Astrocyte (in vitro differentiated cells and primary cell): ENCODE measurements around the gene KIZ. TPM values are rescaled to one million over a fixed set of nuclear protein-coding genes. Genes with fewer than 3 reads are reported as not detected.

ENCODE experiments used
- DNase-seq: peaks from one replicate; pipeline ENCODE4 v3.0.0-alpha.2; 2010; ENCODE audit warnings: low read depth
- FAIRE-seq: peaks from 2 replicates; lab custom pipeline; 2011; peaks lifted over from hg19 to GRCh38; lab: Jason Lieb, UNC
- H2AFZ ChIP-seq: 2 replicates; pipeline ENCODE4 v1.6.0; 2012; ENCODE audit warnings: low read depth, low read length, inconsistent platforms
- H3K27ac ChIP-seq: 2 replicates; pipeline ENCODE4 v1.5.1; 2011; ENCODE audit warnings: low read depth, low read length, inconsistent platforms
- H3K27me3 ChIP-seq: 2 replicates; pipeline ENCODE4 v1.6.0; 2011; ENCODE audit warnings: low read length, inconsistent platforms; ENCODE audit not compliant: insufficient read depth
- H3K36me3 ChIP-seq: 2 replicates; pipeline ENCODE4 v1.5.1; 2011; ENCODE audit warnings: low read length, inconsistent platforms; ENCODE audit not compliant: insufficient read depth
- H3K4me1 ChIP-seq: 2 replicates; pipeline ENCODE4 v1.5.1; 2011; ENCODE audit warnings: low read length, inconsistent platforms; ENCODE audit not compliant: insufficient read depth
- H3K4me2 ChIP-seq: 2 replicates; pipeline ENCODE4 v1.6.0; 2012; ENCODE audit warnings: low read length, inconsistent platforms
- H3K4me3 ChIP-seq: 2 replicates; pipeline ENCODE4 v1.5.1; 2011; ENCODE audit warnings: low read depth, mild to moderate bottlenecking, low read length, inconsistent platforms; ENCODE audit not compliant: insufficient read depth
- H3K79me2 ChIP-seq: 2 replicates; pipeline ENCODE4 v1.6.0; 2012; ENCODE audit warnings: mild to moderate bottlenecking, low read length, inconsistent platforms; ENCODE audit not compliant: insufficient read depth
- H3K9ac ChIP-seq: 2 replicates; pipeline ENCODE4 v1.6.0; 2012; ENCODE audit warnings: mild to moderate bottlenecking, low read length, inconsistent platforms
- H3K9me3 ChIP-seq: 2 replicates; pipeline ENCODE4 v1.5.1; 2012; ENCODE audit warnings: low read depth, mild to moderate bottlenecking, low read length, inconsistent platforms; ENCODE audit not compliant: insufficient read depth
- H4K20me1 ChIP-seq: 2 replicates; pipeline ENCODE4 v1.6.0; 2012; ENCODE audit warnings: low read length, inconsistent platforms; ENCODE audit not compliant: insufficient read depth
- H3K27ac Mint-ChIP-seq: one replicate; pipeline ENCODE4 v1.8.0; 2021; ENCODE audit warnings: mild to moderate bottlenecking, mixed read lengths; ENCODE audit not compliant: unreplicated experiment
- H3K27me3 Mint-ChIP-seq: one replicate; pipeline ENCODE4 v1.8.0; 2021; ENCODE audit warnings: low read depth, mixed read lengths; ENCODE audit not compliant: unreplicated experiment
- H3K36me3 Mint-ChIP-seq: one replicate; pipeline ENCODE4 v1.8.0; 2021; ENCODE audit warnings: low read depth, mixed read lengths; ENCODE audit not compliant: unreplicated experiment
- H3K4me1 Mint-ChIP-seq: one replicate; pipeline ENCODE4 v1.8.0; 2021; ENCODE audit warnings: low read depth, mixed read lengths; ENCODE audit not compliant: unreplicated experiment
- H3K4me3 Mint-ChIP-seq: one replicate; pipeline ENCODE4 v1.8.0; 2021; ENCODE audit warnings: mild to moderate bottlenecking, moderate library complexity, mixed read lengths; ENCODE audit not compliant: unreplicated experiment
- H3K9me3 Mint-ChIP-seq: one replicate; pipeline ENCODE4 v1.8.0; 2021; ENCODE audit warnings: mild to moderate bottlenecking, mixed read lengths; ENCODE audit not compliant: unreplicated experiment
- EZH2 ChIP-seq: IDR thresholded peaks from 2 replicates; pipeline ENCODE4 v1.6.1; 2012; ENCODE audit warnings: mild to moderate bottlenecking, low read length, inconsistent platforms; ENCODE audit not compliant: insufficient read depth
- total RNA-seq: library from RNA; stranded (reverse); gene quantifications from 2 replicates; pipeline ENCODE4 v1.2.1, GENCODE V29; 2021
- TF ChIP-seq, protein P1 (sequence below): IDR thresholded peaks from 2 replicates; pipeline ENCODE4 v1.5.1; 2011; ENCODE audit warnings: low read depth, mild to moderate bottlenecking, inconsistent platforms, low read length, moderate library complexity; ENCODE audit not compliant: insufficient read depth

The KIZ gene
- total RNA-seq, 1 donor from 2014 or later: 9.7 TPM

DNA sequence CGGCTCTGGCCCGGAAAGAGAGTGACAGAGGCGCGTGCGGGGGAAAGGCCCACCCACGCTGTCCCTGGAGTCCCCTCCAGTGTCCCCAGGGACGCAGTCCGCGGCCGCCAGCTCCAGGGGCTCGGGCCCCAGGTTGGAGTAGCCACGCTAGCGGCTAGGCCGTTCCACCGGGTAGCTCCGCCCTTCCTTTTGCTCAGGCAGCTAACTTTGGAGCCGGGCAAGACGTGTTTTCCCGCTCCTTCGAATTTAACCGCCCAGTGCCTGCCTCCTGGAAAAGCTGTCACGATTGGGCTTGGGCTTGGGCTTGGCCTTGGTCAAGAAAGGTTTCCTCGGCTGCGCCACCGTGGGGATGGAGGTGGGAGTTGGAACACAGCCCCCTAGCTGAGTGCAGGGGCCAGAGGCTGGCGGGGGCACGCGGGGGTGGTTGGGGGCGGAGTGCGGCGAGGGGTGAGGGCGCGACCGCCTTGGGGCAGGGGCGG, 24.4 kb upstream of the KIZ start:
- H3K4me3 Mint-ChIP-seq: no peak overlapping the region

DNA sequence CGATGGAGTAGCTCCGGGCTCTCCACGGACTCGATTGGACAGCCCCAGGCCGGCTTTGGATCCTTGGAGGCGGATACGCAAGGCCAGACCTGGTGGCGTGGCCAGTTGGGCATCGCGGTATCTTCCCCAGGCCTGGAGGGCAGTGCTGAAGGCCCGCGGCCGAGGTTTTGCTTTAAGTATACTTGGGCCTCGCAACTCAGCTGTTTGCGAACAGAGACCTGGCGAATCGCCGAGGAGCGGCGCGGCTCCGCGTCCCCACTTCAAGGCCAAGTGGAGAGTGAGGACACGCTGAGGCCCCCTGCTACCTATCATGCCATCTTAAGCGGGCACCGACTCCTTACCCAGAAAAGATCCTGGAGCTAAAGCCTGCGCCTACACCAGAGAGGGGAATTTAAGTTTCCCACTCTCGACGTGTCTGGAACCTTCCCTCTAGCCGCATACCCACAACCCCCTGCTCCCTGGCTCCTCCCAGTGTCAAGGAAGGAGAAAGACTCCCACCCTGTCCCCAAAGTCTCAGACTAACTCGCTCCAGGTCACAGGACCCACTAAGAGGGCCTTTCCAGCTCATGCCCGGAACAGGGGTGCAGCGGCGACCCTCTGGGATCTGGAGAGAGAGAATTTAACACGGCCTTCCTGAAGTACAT, 23.8 kb upstream of the KIZ start:
- FAIRE-seq (no peak), DNase-seq (no peak)
- H3K4me1 Mint-ChIP-seq: no peaks in the 10 kb centered on the region
- peaks cover 93% of the 10 kb centered on the region for H3K27me3 ChIP-seq
- no peak overlapping the region for H3K4me3 ChIP-seq
- no peaks in the 10 kb centered on the region for H3K9me3 ChIP-seq
- H3K4me1 ChIP-seq: peaks cover 4% of the 10 kb centered on the region
- H3K36me3 ChIP-seq: no peaks in the 10 kb centered on the region
- no peak overlapping the region for H3K4me2 ChIP-seq
- H3K9ac ChIP-seq: no peak overlapping the region
- H3K79me2 ChIP-seq: no peaks in the 10 kb centered on the region
- no peaks in the 10 kb centered on the region for H3K36me3 Mint-ChIP-seq
- H2AFZ ChIP-seq: peak overlapping the region; percentile 17
- peaks cover 83% of the 10 kb centered on the region for H3K27me3 Mint-ChIP-seq
- peak overlapping the region; percentile 66 for H3K4me3 Mint-ChIP-seq
- peaks cover 3% of the 10 kb centered on the region for H3K9me3 Mint-ChIP-seq
- no peak overlapping the region for H3K27ac ChIP-seq
- no peak overlapping the region for H3K27ac Mint-ChIP-seq
- no peaks in the 10 kb centered on the region for H4K20me1 ChIP-seq
- TF ChIP-seq EZH2: no peak
- TF ChIP-seq, protein P1, sequence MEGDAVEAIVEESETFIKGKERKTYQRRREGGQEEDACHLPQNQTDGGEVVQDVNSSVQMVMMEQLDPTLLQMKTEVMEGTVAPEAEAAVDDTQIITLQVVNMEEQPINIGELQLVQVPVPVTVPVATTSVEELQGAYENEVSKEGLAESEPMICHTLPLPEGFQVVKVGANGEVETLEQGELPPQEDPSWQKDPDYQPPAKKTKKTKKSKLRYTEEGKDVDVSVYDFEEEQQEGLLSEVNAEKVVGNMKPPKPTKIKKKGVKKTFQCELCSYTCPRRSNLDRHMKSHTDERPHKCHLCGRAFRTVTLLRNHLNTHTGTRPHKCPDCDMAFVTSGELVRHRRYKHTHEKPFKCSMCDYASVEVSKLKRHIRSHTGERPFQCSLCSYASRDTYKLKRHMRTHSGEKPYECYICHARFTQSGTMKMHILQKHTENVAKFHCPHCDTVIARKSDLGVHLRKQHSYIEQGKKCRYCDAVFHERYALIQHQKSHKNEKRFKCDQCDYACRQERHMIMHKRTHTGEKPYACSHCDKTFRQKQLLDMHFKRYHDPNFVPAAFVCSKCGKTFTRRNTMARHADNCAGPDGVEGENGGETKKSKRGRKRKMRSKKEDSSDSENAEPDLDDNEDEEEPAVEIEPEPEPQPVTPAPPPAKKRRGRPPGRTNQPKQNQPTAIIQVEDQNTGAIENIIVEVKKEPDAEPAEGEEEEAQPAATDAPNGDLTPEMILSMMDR: no peak

More for the DNA sequence above, 24.4 kb upstream of the KIZ start:
- peak overlapping the region; percentile 77 for H3K4me2 ChIP-seq
- no peaks in the 10 kb centered on the region for H3K36me3 ChIP-seq
- peaks cover 4% of the 10 kb centered on the region for H3K4me1 ChIP-seq
- Mint-ChIP-seq H3K4me1 (no peaks in the 10 kb centered on the region), H3K27me3 (peaks cover 83% of the 10 kb centered on the region), H3K36me3 (no peaks in the 10 kb centered on the region), H3K27ac (no peak overlapping the region), H3K9me3 (peaks cover 3% of the 10 kb centered on the region)
- TF ChIP-seq, protein P1: no peak
- TF ChIP-seq EZH2: peak; percentile 24
- H3K79me2 ChIP-seq: no peaks in the 10 kb centered on the region
- no peak overlapping the region for H3K9ac ChIP-seq
- H3K9me3 ChIP-seq: no peaks in the 10 kb centered on the region
- no peaks in the 10 kb centered on the region for H4K20me1 ChIP-seq
- peaks cover 93% of the 10 kb centered on the region for H3K27me3 ChIP-seq
- H2AFZ ChIP-seq: peak overlapping the region; percentile 41
- no peak overlapping the region for H3K4me3 ChIP-seq
- H3K27ac ChIP-seq: no peak overlapping the region
- no peak for FAIRE-seq
- DNase-seq: no peak

DNA sequence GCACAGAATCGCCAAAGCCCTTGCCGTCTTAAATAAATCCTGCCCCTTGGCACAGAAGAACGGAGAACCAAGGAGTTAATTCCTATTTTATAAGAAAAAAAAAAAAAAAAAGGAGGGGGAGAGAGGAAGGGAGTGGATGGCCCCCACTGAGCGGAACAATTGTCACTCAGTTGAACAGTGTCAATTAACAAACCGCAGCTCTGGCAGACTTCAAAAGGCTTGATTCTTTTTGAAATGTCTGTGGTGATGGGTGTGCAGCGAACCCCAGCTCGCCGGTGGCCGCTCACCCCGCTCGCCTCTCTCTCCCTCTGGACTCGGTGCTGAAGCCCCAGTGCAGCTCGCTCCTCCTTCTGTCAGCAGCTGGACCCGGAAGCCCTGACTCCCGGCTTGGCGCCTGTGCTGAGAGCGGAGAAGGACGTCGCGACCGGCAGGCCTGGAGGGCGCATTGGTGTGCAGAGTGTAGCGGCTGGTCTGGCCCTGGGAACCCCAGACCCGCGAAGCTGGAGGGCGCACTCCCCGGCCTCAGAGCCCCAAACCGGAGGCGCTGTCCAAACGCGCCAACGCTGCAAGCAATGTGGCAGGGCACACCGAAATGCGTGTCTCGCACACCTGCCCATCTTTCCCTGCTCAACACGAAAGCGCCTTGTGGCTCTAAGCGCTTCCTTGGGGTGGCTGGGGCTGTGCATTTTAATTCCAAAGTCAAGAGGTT, 23.1 kb upstream of the KIZ start:
- H3K4me1 Mint-ChIP-seq: no peaks in the 10 kb centered on the region
- no peak overlapping the region for H3K27ac Mint-ChIP-seq
- Histone ChIP-seq H3K27me3 (peaks cover 95% of the 10 kb centered on the region), H3K27ac (no peak overlapping the region), H3K9me3 (no peaks in the 10 kb centered on the region), H4K20me1 (no peaks in the 10 kb centered on the region), H3K4me2 (peak overlapping the region; percentile 41), H3K79me2 (no peaks in the 10 kb centered on the region), H3K4me1 (peaks cover 4% of the 10 kb centered on the region), H3K36me3 (no peaks in the 10 kb centered on the region), H2AFZ (no peak overlapping the region), H3K9ac (no peak overlapping the region), H3K4me3 (no peak overlapping the region)
- TF ChIP-seq EZH2: no peak
- TF ChIP-seq, protein P1: no peak
- H3K9me3 Mint-ChIP-seq: peaks cover 3% of the 10 kb centered on the region
- DNase-seq (no peak), FAIRE-seq (no peak)
- H3K27me3 Mint-ChIP-seq: peaks cover 84% of the 10 kb centered on the region
- H3K4me3 Mint-ChIP-seq: peak overlapping the region; percentile 66
- H3K36me3 Mint-ChIP-seq: no peaks in the 10 kb centered on the region
